Measurements from ENCODE around the gene ST3GAL3. TPM values are rescaled to one million over a fixed set of nuclear protein-coding genes. Genes with fewer than 3 reads are reported as not detected.
"Not testable (repeated sequence)": the region's sequence is repeated elsewhere in the genome, so short reads cannot be mapped to it uniquely, and the experiment has no call there.

The ST3GAL3 gene
- total RNA-seq, 1 donor from 2014 or later: 16.5 TPM

DNA sequence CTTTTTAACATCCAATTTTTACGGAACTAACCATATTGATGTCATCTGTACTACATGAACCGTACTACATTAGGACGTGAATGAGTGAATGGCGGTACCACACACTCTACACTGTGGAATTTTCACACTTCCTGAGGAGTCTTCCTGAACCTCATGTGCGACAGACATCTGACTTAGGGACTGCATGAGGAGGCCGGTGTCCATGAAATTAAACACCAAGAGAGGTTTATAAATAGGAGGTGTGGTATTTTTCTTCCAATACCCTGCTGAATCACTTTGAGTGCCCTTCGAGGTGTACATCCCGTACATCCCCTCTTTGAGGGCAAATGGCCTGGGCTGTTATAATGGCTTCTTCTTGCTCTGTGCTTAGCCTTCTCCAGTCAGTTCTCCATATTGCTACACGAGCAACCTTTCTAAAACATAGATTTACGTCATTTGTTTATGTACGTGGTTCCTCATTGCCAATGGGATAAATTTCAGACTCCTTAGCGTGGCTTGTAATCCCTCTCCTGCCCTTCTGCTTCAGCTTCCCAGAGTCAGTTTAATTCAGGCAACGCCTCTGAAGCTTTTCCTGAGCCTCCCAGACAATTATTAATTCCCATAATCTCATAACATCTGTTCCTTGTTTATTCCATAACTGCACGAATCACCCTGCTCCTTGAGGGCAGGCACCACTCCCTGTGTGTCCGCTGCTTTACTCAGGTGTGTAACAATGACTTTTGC lies 9.4 kb downstream of the ST3GAL3 start:
- Mint-ChIP-seq H3K9me3 (ENCODE audit: unreplicated experiment) (peaks cover 4% of the 10 kb centered on the region), H3K27ac (ENCODE audit: unreplicated experiment) (no peak overlapping the region), H3K27me3 (ENCODE audit: unreplicated experiment) (peaks cover 3% of the 10 kb centered on the region), H3K36me3 (ENCODE audit: unreplicated experiment) (no peaks in the 10 kb centered on the region), H3K4me3 (ENCODE audit: unreplicated experiment) (no peak overlapping the region), H3K4me1 (ENCODE audit: low read depth, unreplicated experiment) (no peaks in the 10 kb centered on the region)
- DNase-seq: no peak
- TF ChIP-seq CTCF (IDR thresholded peaks at IDR 0.05; ENCODE audit: partially characterized antibody, unreplicated experiment): no peak

DNA sequence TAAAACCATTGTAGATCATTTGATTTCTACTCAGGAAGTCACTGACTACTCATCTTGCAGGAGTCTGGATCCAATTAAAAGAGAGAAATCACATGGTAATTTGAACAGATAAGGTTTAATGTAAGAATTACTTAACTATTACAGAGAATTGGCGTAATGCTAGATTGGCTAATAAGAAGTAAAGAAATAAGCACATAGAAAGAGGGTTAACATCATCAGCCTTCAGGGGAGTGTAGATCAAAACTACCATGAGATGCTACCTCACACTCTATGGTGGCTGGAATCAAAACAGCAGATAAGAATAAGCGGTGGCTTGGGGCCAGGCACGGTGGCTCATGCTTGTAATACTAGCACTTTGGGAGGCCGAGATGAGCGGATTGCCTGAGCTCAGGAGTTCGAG lies 11.7 kb downstream of the ST3GAL3 start:
- no peak overlapping the region for H3K4me3 Mint-ChIP-seq (ENCODE audit: unreplicated experiment)
- no peak for DNase-seq
- TF ChIP-seq CTCF (IDR thresholded peaks at IDR 0.05; ENCODE audit: partially characterized antibody, unreplicated experiment): no peak
- H3K9me3 Mint-ChIP-seq (ENCODE audit: unreplicated experiment): peaks cover 4% of the 10 kb centered on the region
- H3K36me3 Mint-ChIP-seq (ENCODE audit: unreplicated experiment): no peaks in the 10 kb centered on the region
- no peak overlapping the region for H3K27ac Mint-ChIP-seq (ENCODE audit: unreplicated experiment)
- peaks cover 4% of the 10 kb centered on the region for H3K27me3 Mint-ChIP-seq (ENCODE audit: unreplicated experiment)
- H3K4me1 Mint-ChIP-seq (ENCODE audit: low read depth, unreplicated experiment): no peaks in the 10 kb centered on the region

DNA sequence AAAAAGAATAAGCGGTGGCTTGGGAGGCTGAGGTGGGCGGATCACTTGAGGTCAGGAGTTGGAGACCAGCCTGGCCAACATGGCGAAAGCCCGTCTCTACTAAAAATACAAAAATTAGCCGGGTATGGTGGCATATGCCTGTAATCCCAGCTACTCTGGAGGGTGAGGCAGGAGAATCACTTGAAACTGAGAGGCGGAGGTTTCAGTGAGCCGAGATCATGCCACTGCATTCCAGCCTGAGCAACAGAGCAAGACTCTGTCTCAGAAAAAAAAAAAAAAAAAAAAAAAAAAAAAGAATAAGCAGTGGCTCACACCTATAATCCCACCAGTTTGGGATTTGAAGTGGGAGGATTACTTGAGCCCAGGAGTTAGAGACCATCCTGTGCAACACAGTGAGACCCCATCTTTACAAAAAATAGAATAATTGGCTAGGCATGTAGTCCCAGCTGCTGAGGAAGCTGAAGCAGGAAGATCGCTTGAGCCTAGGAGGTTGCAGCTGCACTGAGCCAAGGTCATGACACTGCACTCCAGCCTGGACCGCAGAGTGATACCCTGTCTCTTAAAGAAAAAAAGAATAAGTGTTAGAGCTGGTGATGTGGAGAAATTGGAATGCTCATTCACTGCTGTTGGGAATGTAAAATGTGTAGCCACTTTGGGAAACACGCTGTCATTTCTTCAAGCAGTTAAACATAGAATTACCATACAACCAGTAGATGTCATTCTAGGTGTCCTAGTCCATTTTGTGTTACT lies 12.5 kb downstream of the ST3GAL3 start:
- H3K4me3 Mint-ChIP-seq (ENCODE audit: unreplicated experiment); DNase-seq; H3K4me1 Mint-ChIP-seq (ENCODE audit: low read depth, unreplicated experiment); H3K27ac Mint-ChIP-seq (ENCODE audit: unreplicated experiment); H3K9me3 Mint-ChIP-seq (ENCODE audit: unreplicated experiment); H3K36me3 Mint-ChIP-seq (ENCODE audit: unreplicated experiment); H3K27me3 Mint-ChIP-seq (ENCODE audit: unreplicated experiment): not testable (repeated sequence)

GRCh38 chr1:43722810-43723209 lies 15.5 kb downstream of the ST3GAL3 start:
- H3K4me1 Mint-ChIP-seq (ENCODE audit: low read depth, unreplicated experiment): no peaks in the 10 kb centered on the region
- H3K36me3 Mint-ChIP-seq (ENCODE audit: unreplicated experiment): no peaks in the 10 kb centered on the region
- no peak for TF ChIP-seq CTCF (IDR thresholded peaks at IDR 0.05; ENCODE audit: partially characterized antibody, unreplicated experiment)
- DNase-seq: no peak
- no peaks in the 10 kb centered on the region for H3K9me3 Mint-ChIP-seq (ENCODE audit: unreplicated experiment)
- no peak overlapping the region for H3K4me3 Mint-ChIP-seq (ENCODE audit: unreplicated experiment)
- peaks cover 4% of the 10 kb centered on the region for H3K27me3 Mint-ChIP-seq (ENCODE audit: unreplicated experiment)
- H3K27ac Mint-ChIP-seq (ENCODE audit: unreplicated experiment): no peak overlapping the region

GRCh38 chr1:43729816-43730463 lies 22.6 kb downstream of the ST3GAL3 start:
- Mint-ChIP-seq H3K36me3 (ENCODE audit: unreplicated experiment) (no peaks in the 10 kb centered on the region), H3K27ac (ENCODE audit: unreplicated experiment) (no peak overlapping the region), H3K27me3 (ENCODE audit: unreplicated experiment) (no peaks in the 10 kb centered on the region), H3K4me3 (ENCODE audit: unreplicated experiment) (no peak overlapping the region), H3K9me3 (ENCODE audit: unreplicated experiment) (no peaks in the 10 kb centered on the region), H3K4me1 (ENCODE audit: low read depth, unreplicated experiment) (peaks cover 7% of the 10 kb centered on the region)
- DNase-seq: no peak
- TF ChIP-seq CTCF (IDR thresholded peaks at IDR 0.05; ENCODE audit: partially characterized antibody, unreplicated experiment): no peak
